NT2/D1 (cell line): ENCODE results near the gene CCT7.

Experiments used
- YY1 ChIP-seq: IDR thresholded peaks from 2 replicates; pipeline ENCODE4 v1.6.1; 2011; ENCODE audit not compliant: insufficient read length, insufficient read depth
- ZNF274 ChIP-seq: IDR thresholded peaks from 2 replicates; pipeline ENCODE4 v1.6.1; 2011; ENCODE audit warnings: mild to moderate bottlenecking, low read depth, low read length

DNA sequence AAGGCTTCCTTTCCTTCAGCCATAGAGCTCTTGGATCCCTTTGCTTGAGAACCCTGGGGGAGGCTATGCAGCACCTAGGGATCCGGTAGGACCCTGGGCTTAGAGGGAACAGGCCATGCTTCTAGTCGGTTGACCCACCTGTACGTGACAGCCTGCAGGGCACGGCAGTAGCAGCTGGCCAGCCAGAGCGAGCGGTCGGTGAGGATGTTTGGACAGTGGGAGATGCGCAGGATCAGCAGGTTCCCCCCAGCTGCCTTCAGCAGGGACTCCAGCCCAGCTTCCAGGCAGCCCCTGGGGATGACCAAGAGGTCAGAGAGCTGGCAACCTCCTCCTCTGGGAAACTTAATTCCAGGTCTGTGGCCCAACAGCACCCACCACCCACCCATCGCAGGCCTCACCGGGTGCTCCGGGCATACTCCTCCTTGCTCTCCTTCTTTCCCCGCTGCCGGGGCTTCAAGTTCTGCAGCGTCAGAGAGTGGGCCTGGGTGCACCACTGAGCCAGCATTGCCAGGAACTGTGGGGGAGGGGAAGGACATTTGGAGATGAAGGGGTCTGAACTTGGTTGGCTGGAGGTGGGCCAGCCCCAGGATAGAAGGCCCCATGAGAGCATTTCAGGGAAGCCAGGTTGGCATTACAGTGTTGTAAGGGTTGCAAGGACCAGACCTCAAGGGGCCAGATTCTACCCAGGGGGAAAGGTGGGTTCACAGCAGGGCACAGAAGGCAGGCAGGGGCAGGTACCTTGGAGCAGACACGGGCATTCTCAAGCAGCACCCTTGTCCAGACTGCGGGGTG, 29.6 kb downstream of the CCT7 start:
- TF ChIP-seq YY1 = no peak
- TF ChIP-seq ZNF274 = no peak
